GM23338 (cell line): ENCODE measurements around the gene TXNL4A. TPM values are rescaled to one million over a fixed set of nuclear protein-coding genes. Genes with fewer than 3 reads are reported as not detected.
"Not testable (repeated sequence)": the region's sequence is repeated elsewhere in the genome, so short reads cannot be mapped to it uniquely, and the experiment has no call there.

Experiments
- ATAC-seq: fragments of 200-7000 bp; cut with Tn5 transposase; 3 replicates; pipeline ENCODE4 v1.9.1; 2020
- DNase-seq: peaks from one replicate; pipeline ENCODE4 v3.0.0-alpha.2; 2015; ENCODE audit warnings: low spot score
- H2AFZ ChIP-seq: fragments of 200-600 bp; sonication (generic); 2 replicates; pipeline ENCODE4 v1.8.0; 2016; ENCODE audit warnings: antibody characterized with exemption, mild to moderate bottlenecking, moderate library complexity
- H3F3A ChIP-seq: fragments of 200-600 bp; sonication (generic); replicated peaks from 2 replicates; pipeline ENCODE4 v1.8.0; 2017; ENCODE audit warnings: antibody characterized with exemption, mixed run types, low read depth
- H3K27ac ChIP-seq: fragments of 200-600 bp; sonication (generic); 2 replicates; pipeline ENCODE4 v1.6.1; 2016; ENCODE audit warnings: low read depth
- H3K27me3 ChIP-seq: fragments of 200-600 bp; sonication (generic); 2 replicates; pipeline ENCODE4 v1.8.0; 2016; ENCODE audit warnings: mild to moderate bottlenecking, mixed run types, moderate library complexity; ENCODE audit not compliant: insufficient read depth
- H3K36me3 ChIP-seq: fragments of 200-600 bp; sonication (generic); 2 replicates; pipeline ENCODE4 v1.8.0; 2016; ENCODE audit warnings: mild to moderate bottlenecking; ENCODE audit not compliant: insufficient read depth
- H3K4me1 ChIP-seq: fragments of 200-600 bp; sonication (generic); 2 replicates; pipeline ENCODE4 v1.8.0; 2016; ENCODE audit warnings: mild to moderate bottlenecking, moderate library complexity; ENCODE audit not compliant: insufficient read depth
- H3K4me2 ChIP-seq: fragments of 200-600 bp; sonication (generic); 2 replicates; pipeline ENCODE4 v1.7.1; 2017; ENCODE audit warnings: mixed run types
- H3K4me3 ChIP-seq: fragments of 200-600 bp; sonication (generic); 2 replicates; pipeline ENCODE4 v1.6.1; 2016; ENCODE audit warnings: mixed run types
- H3K79me2 ChIP-seq: fragments of 200-600 bp; sonication (generic); replicated peaks from 2 replicates; pipeline ENCODE4 v1.8.0; 2017; ENCODE audit warnings: mild to moderate bottlenecking; ENCODE audit not compliant: insufficient read depth
- H3K9me2 ChIP-seq: fragments of 200-600 bp; sonication (generic); 2 replicates; pipeline ENCODE4 v1.8.0; 2017; ENCODE audit not compliant: insufficient read depth
- H4K20me1 ChIP-seq: fragments of 200-600 bp; sonication (generic); replicated peaks from 2 replicates; pipeline ENCODE4 v1.8.0; 2017; ENCODE audit warnings: mild to moderate bottlenecking; ENCODE audit not compliant: insufficient read depth
- H3K27ac Mint-ChIP-seq: 2 replicates; pipeline ENCODE4 v1.8.0; 2020; ENCODE audit warnings: inconsistent platforms, mild to moderate bottlenecking, moderate library complexity, mixed read lengths
- H3K27me3 Mint-ChIP-seq: 3 replicates; pipeline ENCODE4 v1.8.0; 2022; ENCODE audit warnings: low read depth, mild to moderate bottlenecking, moderate library complexity, mixed read lengths, inconsistent platforms; ENCODE audit not compliant: insufficient read depth, poor library complexity
- H3K36me3 Mint-ChIP-seq: 3 replicates; pipeline ENCODE4 v1.8.0; 2021; ENCODE audit warnings: low read depth, mild to moderate bottlenecking, inconsistent platforms, moderate library complexity, mixed read lengths
- H3K4me1 Mint-ChIP-seq: 3 replicates; pipeline ENCODE4 v1.8.0; 2020; ENCODE audit warnings: mild to moderate bottlenecking, inconsistent platforms, mixed read lengths
- H3K4me3 Mint-ChIP-seq: 3 replicates; pipeline ENCODE4 v1.8.0; 2021; ENCODE audit warnings: moderate library complexity, mild to moderate bottlenecking, inconsistent platforms, mixed read lengths
- H3K9me3 Mint-ChIP-seq: 3 replicates; pipeline ENCODE4 v1.8.0; 2020; ENCODE audit warnings: moderate library complexity, mild to moderate bottlenecking, inconsistent platforms, mixed read lengths
- CREB1 ChIP-seq: fragments of 250-450 bp; sonication (Bioruptor Pico); IDR thresholded peaks from 2 replicates; pipeline ENCODE4 v1.5.0; 2020; ENCODE audit warnings: low read depth, mild to moderate bottlenecking, moderate library complexity
- CTCF ChIP-seq, 2 experiments: fragments of 200-600 bp in 1 of 2; sonication (generic) in 1 of 2; conservative IDR thresholded peaks; 2 replicates each; pipeline versions ENCODE4 v1.5.1 to v1.6.1; 2016 to 2017; ENCODE audit warnings: antibody characterized with exemption in 2 of 2, low read depth in 2 of 2, mild to moderate bottlenecking in 2 of 2, moderate library complexity in 1 of 2
- ZNF462 ChIP-seq: fragments of 250-450 bp; sonication (Bioruptor Pico); IDR thresholded peaks from 2 replicates; pipeline ENCODE4 v1.5.0; 2020; ENCODE audit warnings: mild to moderate bottlenecking, moderate library complexity
- polyA plus RNA-seq: library from polyadenylated mRNA; unstranded; fragments of >200 nt; fragmentation: Nextera tagmentation; extraction: Ambion mirVana; gene quantifications from 2 replicates; pipeline ENCODE4 v1.2.1, GENCODE V29; 2016
- total RNA-seq: library from RNA; depleted of rRNA; stranded (reverse); fragments of >200 nt; shearing (Covaris generic); gene quantifications from 2 replicates; pipeline ENCODE4 v1.2.3, GENCODE V29; 2014

The TXNL4A gene
- total and polyA plus RNA-seq, 2 experiments from 2014 or later, result 51.0 to 271 TPM

- TF ChIP-seq ZNF462 (CRISPR knock-in tag) (no peak), CREB1 (CRISPR knock-in tag) (no peak)
Observed at GRCh38 chr18:79960921-79961526, 27.3 kb downstream of the TXNL4A start (continued).

- Mint-ChIP-seq H3K4me3 (peak overlapping the region; percentile 34; the same call in 2 of the 3 replicates), H3K27me3 (peaks cover 78% of the 10 kb centered on the region), H3K4me1 (peaks cover 22% of the 10 kb centered on the region)
- Histone ChIP-seq H3K27me3 (peaks cover 93% of the 10 kb centered on the region), H3K4me2 (peak overlapping the region; percentile 65), H3K4me1 (peaks cover 20% of the 10 kb centered on the region)
- 0 out of 4 replicates have a peak, but pooled peaks of 1 of the 2 experiments have one; percentile 5 for TF ChIP-seq CTCF (conservative IDR thresholded peaks at IDR 0.05; ENCODE audit: low read depth in 2 of 2)
- DNase-seq, result peak; percentile 59
- H3K27ac ChIP-seq, H3K9me3 Mint-ChIP-seq, H2AFZ ChIP-seq, H3F3A ChIP-seq, H4K20me1 ChIP-seq, H3K4me3 ChIP-seq, H3K36me3 ChIP-seq, H3K9me2 ChIP-seq, H3K36me3 Mint-ChIP-seq, H3K79me2 ChIP-seq, H3K27ac Mint-ChIP-seq, ATAC-seq: not testable (repeated sequence)
Observed at GRCh38 chr18:79960161-79960801, 28.1 kb downstream of the TXNL4A start.
